RWPE2 (cell line): ENCODE results near the gene LYZL4.

Experiments
- ATAC-seq: fragments of 200-7000 bp; cut with Tn5 transposase; 3 replicates; pipeline ENCODE4 v1.9.1; 2021; ENCODE audit warnings: low read depth
- DNase-seq: peaks from one replicate; pipeline ENCODE4 v3.0.0-alpha.2; 2020; ENCODE audit warnings: low spot score
- H3K27ac ChIP-seq: fragments of 450-650 bp; 2 replicates; pipeline ENCODE4 v1.5.1; 2017; ENCODE audit warnings: mild to moderate bottlenecking; ENCODE audit not compliant: poor library complexity, severe bottlenecking
- H3K27me3 ChIP-seq: fragments of 250-450 bp; sonication (Bioruptor Pico); 2 replicates; pipeline ENCODE4 v1.5.1; 2021; ENCODE audit warnings: mild to moderate bottlenecking, moderate library complexity; ENCODE audit not compliant: insufficient read depth, poor library complexity, severe bottlenecking
- H3K36me3 ChIP-seq: fragments of 250-450 bp; sonication (Bioruptor Pico); 2 replicates; pipeline ENCODE4 v1.5.1; 2020; ENCODE audit warnings: low read depth, mild to moderate bottlenecking, moderate library complexity
- H3K4me1 ChIP-seq: fragments of 250-450 bp; sonication (Bioruptor Pico); 2 replicates; pipeline ENCODE4 v1.5.1; 2021; ENCODE audit warnings: mild to moderate bottlenecking, moderate library complexity; ENCODE audit not compliant: insufficient read depth, poor library complexity, severe bottlenecking
- H3K4me3 ChIP-seq: fragments of 250-450 bp; sonication (Bioruptor Pico); 2 replicates; pipeline ENCODE4 v1.5.1; 2021; ENCODE audit warnings: mild to moderate bottlenecking, moderate library complexity; ENCODE audit not compliant: severe bottlenecking
- H3K9me3 ChIP-seq: fragments of 250-450 bp; sonication (Bioruptor Pico); 2 replicates; pipeline ENCODE4 v1.5.1; 2021; ENCODE audit warnings: mild to moderate bottlenecking, moderate library complexity; ENCODE audit not compliant: severe bottlenecking
- TF ChIP-seq, protein P1 (sequence below): fragments of 450-650 bp; IDR thresholded peaks from one replicate; pipeline ENCODE4 v1.5.1; 2017; ENCODE audit warnings: mild to moderate bottlenecking, moderate library complexity; ENCODE audit not compliant: poor library complexity, severe bottlenecking

Gene LYZL4

DNA sequence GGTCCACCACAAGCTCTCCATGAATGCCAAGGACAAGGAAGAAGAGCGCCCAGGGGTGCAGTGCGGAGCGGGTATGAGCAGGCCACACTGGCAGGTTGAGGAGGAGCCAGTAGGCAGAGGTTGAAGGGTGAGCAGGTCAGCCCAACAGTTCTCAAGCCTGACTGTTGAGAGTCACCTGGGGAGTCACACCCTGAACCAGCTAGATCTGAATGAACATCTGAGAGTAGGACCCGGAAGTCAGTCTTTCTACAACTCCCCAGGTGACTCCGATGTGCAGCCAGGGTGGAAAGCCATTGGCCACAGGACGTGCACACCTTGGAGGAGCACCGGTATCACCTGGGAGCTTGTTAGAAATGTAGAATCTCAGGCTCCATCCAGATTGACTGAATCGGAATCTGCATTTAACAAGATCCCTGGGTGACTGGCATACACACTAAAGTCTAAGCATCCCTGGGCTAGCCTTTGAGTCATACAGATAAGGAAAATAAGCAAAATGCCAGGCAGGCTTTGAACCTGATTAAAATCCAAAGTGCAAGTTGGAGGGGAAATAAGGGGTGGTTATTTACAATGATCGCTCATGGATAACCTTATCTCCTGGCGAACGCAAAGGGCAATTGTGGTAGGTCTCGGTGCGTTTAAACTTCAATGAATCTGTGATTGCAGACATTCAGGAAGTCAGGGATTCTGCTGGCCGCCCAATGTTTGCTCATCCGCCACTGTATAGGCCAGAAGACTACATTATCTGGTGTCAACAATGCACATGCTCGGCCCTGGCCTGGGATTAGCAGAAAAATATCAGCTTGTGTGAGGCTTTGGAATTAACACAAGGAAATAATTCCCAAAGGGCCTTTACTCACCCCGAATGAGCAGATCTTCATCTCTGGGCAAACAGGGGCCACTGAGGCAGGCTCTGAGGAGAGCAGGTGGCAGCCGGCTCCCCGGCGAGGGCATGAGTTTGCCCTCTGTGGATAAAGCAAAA, 11.7 kb upstream of the LYZL4 start:
- DNase-seq (no peak), ATAC-seq (no peak)
- Histone ChIP-seq H3K9me3 (no peaks in the 10 kb centered on the region), H3K4me3 (no peak overlapping the region), H3K27ac (no peak overlapping the region), H3K36me3 (no peaks in the 10 kb centered on the region), H3K27me3 (no peaks in the 10 kb centered on the region), H3K4me1 (no peaks in the 10 kb centered on the region)
- TF ChIP-seq, protein P1, sequence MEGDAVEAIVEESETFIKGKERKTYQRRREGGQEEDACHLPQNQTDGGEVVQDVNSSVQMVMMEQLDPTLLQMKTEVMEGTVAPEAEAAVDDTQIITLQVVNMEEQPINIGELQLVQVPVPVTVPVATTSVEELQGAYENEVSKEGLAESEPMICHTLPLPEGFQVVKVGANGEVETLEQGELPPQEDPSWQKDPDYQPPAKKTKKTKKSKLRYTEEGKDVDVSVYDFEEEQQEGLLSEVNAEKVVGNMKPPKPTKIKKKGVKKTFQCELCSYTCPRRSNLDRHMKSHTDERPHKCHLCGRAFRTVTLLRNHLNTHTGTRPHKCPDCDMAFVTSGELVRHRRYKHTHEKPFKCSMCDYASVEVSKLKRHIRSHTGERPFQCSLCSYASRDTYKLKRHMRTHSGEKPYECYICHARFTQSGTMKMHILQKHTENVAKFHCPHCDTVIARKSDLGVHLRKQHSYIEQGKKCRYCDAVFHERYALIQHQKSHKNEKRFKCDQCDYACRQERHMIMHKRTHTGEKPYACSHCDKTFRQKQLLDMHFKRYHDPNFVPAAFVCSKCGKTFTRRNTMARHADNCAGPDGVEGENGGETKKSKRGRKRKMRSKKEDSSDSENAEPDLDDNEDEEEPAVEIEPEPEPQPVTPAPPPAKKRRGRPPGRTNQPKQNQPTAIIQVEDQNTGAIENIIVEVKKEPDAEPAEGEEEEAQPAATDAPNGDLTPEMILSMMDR: no peak

DNA sequence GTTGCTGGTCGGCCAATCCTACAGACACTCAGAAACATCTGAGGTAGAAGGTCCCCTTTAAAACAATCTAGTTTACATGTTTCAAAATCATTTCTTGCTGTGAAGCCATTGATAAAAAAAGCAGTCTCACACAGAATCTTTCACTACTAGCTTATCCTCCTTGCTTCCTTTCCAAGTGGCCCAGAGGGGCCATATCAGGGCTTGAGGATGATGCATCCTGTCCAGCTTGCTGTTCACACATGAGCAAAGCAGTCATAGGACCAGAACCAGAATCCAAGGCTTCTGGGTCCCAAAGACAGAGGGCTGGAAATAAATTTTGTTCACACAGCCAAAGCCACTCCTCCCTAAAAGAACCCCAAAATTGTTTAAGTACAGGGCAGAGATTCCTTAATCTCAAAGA, 9.2 kb upstream of the LYZL4 start:
- ATAC-seq (no peak), DNase-seq (no peak)
- Histone ChIP-seq H3K4me1 (no peaks in the 10 kb centered on the region), H3K4me3 (no peak overlapping the region), H3K9me3 (no peaks in the 10 kb centered on the region), H3K27me3 (no peaks in the 10 kb centered on the region), H3K36me3 (no peaks in the 10 kb centered on the region), H3K27ac (no peak overlapping the region)
- TF ChIP-seq, protein P1: no peak

DNA sequence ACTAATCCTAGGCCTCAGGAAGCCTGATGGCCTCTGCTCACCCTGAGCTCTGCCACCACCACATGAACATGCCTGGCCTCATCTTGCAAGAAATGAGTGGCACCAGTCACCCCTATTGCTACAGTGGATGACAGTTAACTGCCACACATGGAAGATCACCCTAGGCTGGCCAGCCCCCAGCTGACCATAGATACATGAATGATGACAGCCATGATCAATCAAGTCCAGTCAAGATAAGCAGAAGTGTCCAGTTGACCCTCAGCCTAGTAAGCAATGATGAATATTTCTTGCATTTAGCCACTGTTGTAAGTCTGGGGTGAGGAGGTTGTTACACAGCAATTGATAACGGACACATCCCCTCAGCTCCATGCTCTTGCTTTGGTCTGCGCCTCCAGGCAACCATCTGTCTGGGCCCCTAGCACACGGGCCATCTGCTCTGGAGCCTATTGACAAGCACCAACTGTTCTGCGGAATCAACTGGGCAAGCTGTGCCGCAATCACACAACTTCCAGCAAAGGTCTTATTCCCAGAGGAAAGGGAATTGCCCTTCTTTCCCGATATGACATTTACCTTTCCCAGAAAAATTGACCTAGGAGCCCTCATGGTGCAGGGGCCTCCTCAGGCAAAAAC, 2.2 kb upstream of the LYZL4 start:
- Histone ChIP-seq H3K4me3 (no peak overlapping the region), H3K27me3 (no peaks in the 10 kb centered on the region), H3K36me3 (no peaks in the 10 kb centered on the region), H3K9me3 (no peaks in the 10 kb centered on the region), H3K27ac (no peak overlapping the region), H3K4me1 (no peaks in the 10 kb centered on the region)
- no peak for DNase-seq
- no peak for ATAC-seq
- TF ChIP-seq, protein P1: no peak

DNA sequence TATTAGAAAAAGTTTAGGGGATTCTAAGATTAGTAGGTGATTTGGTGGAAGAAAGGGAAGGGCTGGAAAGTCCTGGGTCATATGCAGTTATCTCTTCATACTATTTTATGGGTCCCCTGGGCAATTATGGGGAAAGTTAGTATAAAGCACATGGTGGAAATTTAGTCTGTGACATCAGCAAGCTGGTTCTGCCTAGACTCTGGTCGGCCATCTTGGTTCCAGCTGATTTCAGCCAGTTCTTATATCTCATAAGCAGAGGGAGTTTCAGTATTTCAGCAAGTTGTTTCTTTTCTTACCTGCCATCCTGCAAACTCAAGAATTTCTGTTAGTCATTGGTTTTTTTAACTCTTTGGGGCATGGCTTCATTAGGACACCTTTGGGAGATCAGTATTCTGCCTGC, 1.0 kb upstream of the LYZL4 start:
- H3K9me3 ChIP-seq: no peaks in the 10 kb centered on the region
- H3K27ac ChIP-seq: no peak overlapping the region
- TF ChIP-seq, protein P1: no peak
- no peak overlapping the region for H3K4me3 ChIP-seq
- no peaks in the 10 kb centered on the region for H3K36me3 ChIP-seq
- no peaks in the 10 kb centered on the region for H3K27me3 ChIP-seq
- no peak for ATAC-seq
- no peaks in the 10 kb centered on the region for H3K4me1 ChIP-seq
- no peak for DNase-seq
